Left lung (tissue), 10 donors: Measurements from ENCODE around the gene IFT81. TPM values are rescaled to one million over a fixed set of nuclear protein-coding genes. Genes with fewer than 3 reads are reported as not detected.
A peak's percentile ranks its signal among the peaks of the same experiment; 100 is the strongest.

Source experiments
- ATAC-seq: fragments of 200-7000 bp; cut with Tn5 transposase; one replicate; pipeline ENCODE4 v1.9.1; 2020; ENCODE audit warnings: moderate library complexity
- DNase-seq, 4 donors: peaks; one replicate each; pipeline ENCODE4 v3.0.0-alpha.2; 2013 to 2020
- H3K27ac ChIP-seq, 2 donors: fragments of 200-600 bp; sonication (generic) in 1 of 2; one replicate each; pipeline versions ENCODE4 v1.5.0 to v1.8.0; 2020 to 2021
- H3K27me3 ChIP-seq, 2 donors: fragments of 200-600 bp; sonication (generic) in 1 of 2; one replicate each; pipeline versions ENCODE4 v1.5.0 to v1.8.0; 2020 to 2021
- H3K36me3 ChIP-seq, 2 donors: fragments of 200-600 bp; sonication (generic) in 1 of 2; one replicate each; pipeline versions ENCODE4 v1.5.0 to v1.8.0; 2020 to 2021
- H3K4me1 ChIP-seq, 2 donors: fragments of 200-600 bp; one replicate each; pipeline ENCODE4 v1.8.0; 2021
- H3K4me3 ChIP-seq, 2 donors: fragments of 200-600 bp; sonication (generic) in 1 of 2; one replicate each; pipeline versions ENCODE4 v1.5.0 to v1.8.0; 2020 to 2021; ENCODE audit warnings: mild to moderate bottlenecking in 1 of 2
- H3K9me3 ChIP-seq, 2 donors: fragments of 200-600 bp; sonication (generic) in 1 of 2; one replicate each; pipeline versions ENCODE4 v1.5.0 to v1.8.0; 2020 to 2021
- intact Hi-C, 2 donors: fragments of 100-400 bp; cut with DNase I; formaldehyde crosslinking; loops; one replicate each; pipeline versions ENCODE4 v1.11.2 to v1.14.2; 2022
- polyA plus RNA-seq, 6 donors: library from polyadenylated mRNA; unstranded; fragments of 120-200 nt; gene quantifications; one replicate each; pipeline ENCODE4 v1.2.1, GENCODE V29; 2013; ENCODE audit not compliant: insufficient read length in 6 of 6
- total RNA-seq, 2 donors: library from RNA; stranded (reverse); fragmentation: NEBNext Ultra II Directional; extraction: Animal tissue kit (Norgen Biotek cat#: 25700); gene quantifications; one replicate each; pipeline ENCODE4 v1.2.1, GENCODE V29; 2021
- TF ChIP-seq, protein P1 (sequence below), 2 donors: fragments of 200-600 bp; sonication (generic) in 1 of 2; IDR thresholded peaks; one replicate each; pipeline versions ENCODE4 v1.5.0 to v1.8.0; 2021; ENCODE audit warnings: antibody characterized with exemption in 2 of 2
- donor health status: DM: no; HTN: yes; CAD: no.
- donor health status: DM: no; HTN: no; CAD: no.

IFT81 gene
- total and polyA plus RNA-seq, 8 donors = 11.0 to 47.6 (median 40.8) TPM

DNA sequence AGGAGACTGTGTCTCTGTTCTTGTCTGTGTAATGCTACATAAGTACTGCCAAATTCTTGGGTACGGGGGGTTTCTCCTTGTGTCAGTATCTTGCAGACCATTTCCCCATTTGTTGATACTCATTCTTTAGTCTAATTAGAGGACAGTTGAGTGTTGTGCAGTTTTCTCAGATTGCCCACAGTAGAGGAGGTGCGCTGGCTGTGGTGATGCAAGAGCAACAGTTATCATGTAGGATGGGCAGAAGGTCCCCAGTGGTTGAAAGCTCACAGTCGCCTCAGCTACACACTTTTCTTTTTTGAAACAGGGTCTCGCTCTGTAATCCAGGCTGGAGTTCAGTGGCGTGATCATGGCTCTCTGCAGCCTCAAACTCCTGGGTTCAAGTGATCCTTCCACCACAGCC, 119.1 kb downstream of the IFT81 start:
- intact Hi-C loops = no loop called here
- Histone ChIP-seq H3K27me3 (no peaks in the 10 kb centered on the region), H3K36me3 (no peaks in the 10 kb centered on the region), H3K27ac (no peak overlapping the region), H3K4me1 (peaks cover 2 to 6% of the 10 kb centered on the region in 2 donors), H3K9me3 (no peaks in the 10 kb centered on the region), H3K4me3 (no peak overlapping the region)
- TF ChIP-seq, protein P1, sequence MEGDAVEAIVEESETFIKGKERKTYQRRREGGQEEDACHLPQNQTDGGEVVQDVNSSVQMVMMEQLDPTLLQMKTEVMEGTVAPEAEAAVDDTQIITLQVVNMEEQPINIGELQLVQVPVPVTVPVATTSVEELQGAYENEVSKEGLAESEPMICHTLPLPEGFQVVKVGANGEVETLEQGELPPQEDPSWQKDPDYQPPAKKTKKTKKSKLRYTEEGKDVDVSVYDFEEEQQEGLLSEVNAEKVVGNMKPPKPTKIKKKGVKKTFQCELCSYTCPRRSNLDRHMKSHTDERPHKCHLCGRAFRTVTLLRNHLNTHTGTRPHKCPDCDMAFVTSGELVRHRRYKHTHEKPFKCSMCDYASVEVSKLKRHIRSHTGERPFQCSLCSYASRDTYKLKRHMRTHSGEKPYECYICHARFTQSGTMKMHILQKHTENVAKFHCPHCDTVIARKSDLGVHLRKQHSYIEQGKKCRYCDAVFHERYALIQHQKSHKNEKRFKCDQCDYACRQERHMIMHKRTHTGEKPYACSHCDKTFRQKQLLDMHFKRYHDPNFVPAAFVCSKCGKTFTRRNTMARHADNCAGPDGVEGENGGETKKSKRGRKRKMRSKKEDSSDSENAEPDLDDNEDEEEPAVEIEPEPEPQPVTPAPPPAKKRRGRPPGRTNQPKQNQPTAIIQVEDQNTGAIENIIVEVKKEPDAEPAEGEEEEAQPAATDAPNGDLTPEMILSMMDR (IDR thresholded peaks at IDR 0.05) = no peak
- DNase-seq = no peak
- ATAC-seq = no peak

DNA sequence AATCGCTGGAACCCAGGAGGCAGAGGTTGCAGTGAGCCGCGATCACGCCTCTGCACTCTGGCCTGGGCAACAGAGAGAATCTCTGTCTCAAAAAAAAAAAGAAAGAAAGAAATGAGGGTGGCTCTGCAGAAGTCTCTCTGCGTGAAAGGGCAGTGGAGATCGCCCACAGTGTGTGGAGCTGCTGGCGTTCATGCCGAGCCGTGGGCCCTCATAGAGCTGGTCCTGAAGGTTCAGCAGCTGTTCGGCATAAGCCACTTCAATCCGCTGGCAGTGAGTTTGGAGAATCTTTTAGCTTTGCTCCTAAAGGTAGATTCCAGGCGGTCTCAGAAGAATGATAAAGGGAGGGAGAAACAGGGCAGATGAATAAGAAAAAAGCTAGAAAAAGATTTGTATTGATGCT, 120.2 kb downstream of the IFT81 start:
- Histone ChIP-seq H3K36me3 (no peaks in the 10 kb centered on the region), H3K9me3 (no peaks in the 10 kb centered on the region), H3K27ac (no peak overlapping the region), H3K4me1 (peaks cover 6 to 13% of the 10 kb centered on the region in 2 donors), H3K4me3 (no peak overlapping the region), H3K27me3 (no peaks in the 10 kb centered on the region)
- TF ChIP-seq, protein P1 (IDR thresholded peaks at IDR 0.05) = no peak
- intact Hi-C loops = no loop called here
- ATAC-seq (no peak), DNase-seq (no peak)

DNA sequence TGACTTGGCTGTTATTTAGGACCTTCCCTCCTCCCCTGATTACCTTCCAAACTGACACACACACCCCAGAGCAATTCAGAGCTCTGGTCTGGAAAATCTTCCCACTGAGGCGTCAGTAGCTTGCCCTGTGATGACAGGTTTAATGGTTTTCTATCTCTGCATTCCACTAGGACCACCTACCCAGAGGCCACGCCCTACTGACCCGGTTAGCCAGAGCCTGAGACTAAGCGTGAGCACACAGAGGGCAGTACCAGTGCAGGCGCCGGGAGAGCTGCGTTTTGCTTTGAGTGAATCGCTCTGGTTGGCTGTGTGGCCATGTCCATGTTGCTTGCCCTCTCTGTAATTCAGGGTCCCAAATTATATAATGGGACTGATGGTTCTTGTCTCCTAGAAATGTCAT, 120.7 kb downstream of the IFT81 start:
- Histone ChIP-seq H3K27ac (no peak overlapping the region), H3K4me3 (no peak overlapping the region), H3K4me1 (peaks cover 6 to 17% of the 10 kb centered on the region in 2 donors), H3K36me3 (no peaks in the 10 kb centered on the region), H3K9me3 (no peaks in the 10 kb centered on the region), H3K27me3 (no peaks in the 10 kb centered on the region)
- TF ChIP-seq, protein P1 (IDR thresholded peaks at IDR 0.05) = no peak
- intact Hi-C loops = no loop called here
- no peak for DNase-seq
- no peak for ATAC-seq

DNA sequence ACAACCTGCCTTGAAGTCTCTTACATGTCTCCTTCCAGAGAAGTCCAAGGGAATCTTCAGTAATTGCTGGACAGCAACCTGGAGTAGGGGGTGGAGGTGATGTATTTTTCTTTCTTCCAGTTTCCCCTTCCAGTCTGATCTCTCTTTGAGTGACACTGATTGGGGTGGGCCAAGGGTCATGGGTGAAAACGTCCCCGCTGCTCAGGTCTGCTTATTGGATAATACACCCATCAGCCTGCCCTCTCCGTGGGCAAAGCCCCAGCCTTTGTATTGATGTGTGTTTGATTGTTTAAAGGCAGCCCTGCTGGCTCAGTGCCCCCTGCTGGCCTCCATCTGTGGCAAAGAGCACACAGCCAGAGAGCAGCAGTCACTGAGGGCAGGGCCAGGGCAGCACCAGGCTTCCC, 121.2 kb downstream of the IFT81 start:
- Histone ChIP-seq H3K4me3 (no peak overlapping the region), H3K27ac (no peak overlapping the region), H3K4me1 (peaks cover 6 to 19% of the 10 kb centered on the region in 2 donors), H3K9me3 (no peaks in the 10 kb centered on the region), H3K27me3 (no peaks in the 10 kb centered on the region), H3K36me3 (no peaks in the 10 kb centered on the region)
- no peak for ATAC-seq
- DNase-seq = peak in 1 of 4 donors; percentile 85
- intact Hi-C loops = no loop called here
- TF ChIP-seq, protein P1 (IDR thresholded peaks at IDR 0.05) = peak in 1 of 2 donors; percentile 34

DNA sequence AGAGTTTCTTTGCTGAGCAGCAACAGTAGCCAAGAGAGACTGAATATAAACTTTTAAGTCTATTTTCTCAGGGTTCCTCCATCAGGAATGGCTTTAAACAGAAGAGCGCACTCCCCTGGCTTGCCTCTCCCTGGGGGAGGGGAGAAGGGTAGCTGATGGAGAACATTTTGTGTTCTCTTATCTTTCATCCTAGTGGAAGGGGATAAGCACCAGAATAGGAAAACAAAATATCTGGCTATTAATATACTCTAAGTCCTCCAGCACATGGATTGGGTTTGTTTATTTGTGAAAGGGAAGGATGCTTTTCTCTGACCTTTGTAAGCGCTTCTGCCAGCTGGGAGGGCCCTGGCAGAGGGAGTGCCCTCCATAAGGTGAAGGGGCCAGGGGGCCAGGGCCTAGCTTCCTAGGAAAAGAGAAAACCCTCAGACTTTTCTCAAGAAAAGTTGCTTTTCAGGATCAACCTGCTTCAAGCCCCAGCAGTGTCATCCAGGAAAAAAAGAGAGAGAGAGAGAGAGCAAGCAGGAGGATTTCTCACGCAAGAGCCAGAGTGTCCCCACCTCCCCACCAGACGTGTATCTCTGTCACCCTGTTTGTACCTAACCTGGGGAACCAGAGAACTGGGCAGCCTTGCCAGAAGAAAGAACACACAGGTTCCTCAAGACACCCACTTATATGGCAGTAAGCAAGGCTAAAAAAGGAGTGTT, 122.6 kb downstream of the IFT81 start:
- Histone ChIP-seq H3K9me3 (no peaks in the 10 kb centered on the region), H3K4me3 (no peak overlapping the region), H3K36me3 (no peaks in the 10 kb centered on the region), H3K4me1 (peaks cover 6 to 19% of the 10 kb centered on the region in 2 donors), H3K27me3 (no peaks in the 10 kb centered on the region), H3K27ac (peak overlapping the region; percentile 55 to 67)
- DNase-seq (no peak), ATAC-seq (no peak)
- intact Hi-C loops = no loop called here
- TF ChIP-seq, protein P1 (IDR thresholded peaks at IDR 0.05) = no peak
